Raji (cell line): ENCODE results near the gene ZNF277.

Source experiments
- POLR2A ChIP-seq: IDR thresholded peaks from 2 replicates; pipeline ENCODE4 v1.6.1; 2011; ENCODE audit warnings: low read depth, low read length, control low read depth; ENCODE audit not compliant: insufficient read depth

ZNF277 gene

GRCh38 chr7:112220877-112221434 lies 14.5 kb downstream of the ZNF277 start:
- TF ChIP-seq POLR2A = no peak

DNA sequence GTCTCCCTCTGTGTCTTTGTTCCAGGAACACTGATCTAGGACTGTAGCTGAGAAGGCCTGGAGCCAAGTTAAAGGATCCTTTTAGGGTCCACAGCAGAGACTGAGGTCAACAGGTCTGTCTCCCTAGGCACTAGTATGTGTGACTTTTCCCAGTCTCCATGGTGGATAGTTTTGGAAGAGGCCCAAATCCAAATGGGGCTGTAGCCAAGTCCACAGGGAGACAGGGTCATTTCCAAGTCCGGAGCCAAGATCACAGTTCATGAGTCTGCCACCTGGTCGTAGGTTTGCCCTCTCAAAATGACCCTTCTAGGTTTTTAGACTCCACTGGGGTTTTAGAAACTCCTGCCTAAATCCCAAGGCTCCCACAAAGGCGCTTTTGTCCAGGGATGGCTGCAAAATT lies 16.8 kb downstream of the ZNF277 start:
- no peak for TF ChIP-seq POLR2A

DNA sequence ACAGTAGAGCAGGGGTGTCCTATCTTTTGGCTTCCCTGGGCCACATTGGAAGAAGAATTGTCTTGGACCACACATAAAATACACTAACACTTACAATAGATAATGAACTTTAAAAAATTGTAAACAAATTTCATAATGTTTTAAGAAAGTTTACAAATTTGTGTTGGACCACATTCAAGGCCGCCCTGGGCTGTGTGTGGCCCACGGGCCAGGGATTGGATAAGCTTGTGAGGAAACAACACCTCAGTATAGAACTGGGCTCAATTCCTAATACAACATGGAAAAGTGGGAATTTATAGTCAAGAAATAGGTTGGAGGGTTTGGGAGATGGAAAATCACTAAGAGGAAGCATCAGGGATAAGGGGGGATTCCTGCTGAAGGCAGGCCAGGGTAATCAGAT lies 17.7 kb downstream of the ZNF277 start:
- no peak for TF ChIP-seq POLR2A

DNA sequence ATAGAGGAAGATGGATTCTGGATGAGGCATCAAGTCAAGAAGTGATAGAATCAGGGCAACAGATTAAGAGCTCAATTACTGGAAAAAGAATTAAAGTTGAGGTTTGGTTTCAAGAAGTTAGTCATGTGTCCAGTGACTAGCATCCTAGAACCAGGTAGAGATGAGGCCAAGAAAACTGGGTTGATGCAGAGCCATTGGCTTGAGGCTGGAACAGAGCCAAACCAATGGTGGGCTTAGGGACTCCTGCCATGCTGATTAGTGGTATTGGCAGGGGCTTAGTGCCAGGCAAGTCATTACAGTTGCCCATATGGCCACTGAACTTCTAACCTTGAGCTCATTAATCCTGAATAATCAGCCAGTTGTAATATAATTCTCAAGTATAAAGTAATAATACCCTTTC lies 18.5 kb downstream of the ZNF277 start:
- no peak for TF ChIP-seq POLR2A

GRCh38 chr7:112226701-112227276 lies 20.3 kb downstream of the ZNF277 start:
- TF ChIP-seq POLR2A = no peak

DNA sequence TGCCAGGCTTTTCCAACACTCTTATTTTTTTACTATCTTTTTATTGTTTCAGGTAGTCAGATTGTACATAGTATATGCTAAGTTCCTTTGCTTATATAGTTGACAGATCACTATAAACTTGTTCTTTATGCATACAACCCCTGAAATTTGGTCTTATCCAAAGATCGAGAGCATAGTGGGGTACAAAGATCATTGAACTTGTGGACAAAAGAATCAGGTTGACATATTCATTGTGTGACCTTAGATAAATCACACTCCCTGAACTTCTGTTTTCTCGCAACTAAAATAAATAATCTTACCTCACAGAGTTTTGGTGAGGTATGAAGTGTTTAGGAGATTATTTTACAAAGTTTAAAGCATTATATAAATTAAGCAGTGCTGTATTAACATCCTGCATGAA lies 22.1 kb downstream of the ZNF277 start:
- TF ChIP-seq POLR2A = no peak

DNA sequence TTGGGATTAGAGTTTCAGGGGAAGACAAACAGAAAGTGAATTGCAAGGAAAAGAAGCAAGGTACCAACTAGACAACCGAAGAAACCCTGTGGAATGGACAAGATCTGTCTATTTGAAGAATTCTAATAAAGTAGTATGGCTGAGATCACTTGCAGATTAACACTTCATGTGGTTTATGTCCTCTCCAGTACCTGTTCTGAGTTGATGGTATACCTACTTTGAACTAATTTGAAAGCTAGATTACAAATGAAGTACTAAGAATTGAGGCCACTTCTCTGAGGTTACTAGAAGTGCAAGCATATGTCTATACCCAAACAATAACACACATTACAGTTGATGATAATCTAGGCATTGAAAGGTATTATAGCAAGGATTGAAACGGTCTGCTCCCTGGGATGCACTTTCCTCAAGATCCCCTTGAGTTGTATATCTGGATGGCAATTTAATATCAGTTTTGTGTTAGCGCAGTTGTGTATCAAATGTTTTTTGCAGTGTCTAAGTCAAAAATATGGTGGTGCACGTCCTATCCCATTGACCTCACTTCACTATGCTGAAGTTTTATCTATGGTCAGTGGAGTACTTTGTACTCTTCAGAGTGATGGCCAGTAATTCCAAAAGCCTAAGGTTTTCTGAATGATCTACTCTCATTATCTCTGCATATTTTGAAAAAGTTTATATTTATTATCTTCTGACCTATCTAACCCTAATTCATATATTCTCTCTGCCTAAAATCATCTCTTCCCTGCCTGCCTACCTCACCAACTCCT lies 25.9 kb downstream of the ZNF277 start:
- TF ChIP-seq POLR2A = no peak

DNA sequence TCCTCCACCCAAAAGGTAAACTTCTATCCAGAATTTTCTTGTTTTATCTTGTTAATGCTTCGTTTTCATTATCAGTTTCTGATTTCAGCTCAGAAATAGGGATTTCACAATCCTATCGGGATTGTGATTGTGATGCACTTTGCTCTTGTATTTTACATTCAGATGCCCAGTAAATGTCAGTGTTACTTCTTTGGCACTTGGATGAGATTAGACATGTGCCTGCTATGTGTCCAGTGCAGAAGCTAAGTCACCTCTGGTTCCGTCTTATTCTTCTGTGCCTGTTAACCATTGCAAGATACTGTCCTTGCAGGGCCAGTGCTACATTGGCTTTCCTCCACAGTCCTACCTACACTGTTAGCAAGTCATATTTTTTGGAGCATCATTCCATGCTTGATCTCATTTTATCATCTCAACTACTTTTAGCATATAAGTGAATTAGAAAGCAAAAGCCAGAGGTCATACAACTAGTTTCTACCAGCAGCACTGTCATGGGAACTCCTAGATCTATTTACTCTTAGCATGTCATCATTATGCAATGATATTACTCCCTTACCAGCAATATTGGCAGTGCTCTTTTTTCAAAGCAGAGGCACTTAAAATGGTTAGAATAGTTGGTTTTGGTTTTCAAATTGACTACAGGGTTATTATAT lies 26.7 kb downstream of the ZNF277 start:
- no peak for TF ChIP-seq POLR2A

GRCh38 chr7:112234147-112234546 lies 27.7 kb downstream of the ZNF277 start:
- TF ChIP-seq POLR2A = no peak

DNA sequence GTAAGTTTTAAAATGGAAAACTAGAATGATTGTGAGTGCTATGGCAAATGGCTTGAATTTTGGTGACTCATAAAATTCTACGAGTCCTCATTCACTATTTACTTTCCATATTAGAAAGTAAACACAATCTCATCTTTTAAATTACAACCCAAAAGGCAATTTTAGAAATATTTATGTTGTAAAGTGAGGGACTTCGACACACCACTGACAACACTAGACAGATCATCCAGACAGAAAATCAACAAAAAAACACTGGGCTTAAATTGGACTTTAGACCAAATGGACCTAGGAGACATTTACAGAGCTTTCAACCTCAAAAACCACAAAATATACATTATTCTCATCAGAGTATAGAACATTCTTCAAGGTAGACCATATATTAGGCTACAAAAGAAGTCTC lies 30.1 kb downstream of the ZNF277 start:
- no peak for TF ChIP-seq POLR2A

DNA sequence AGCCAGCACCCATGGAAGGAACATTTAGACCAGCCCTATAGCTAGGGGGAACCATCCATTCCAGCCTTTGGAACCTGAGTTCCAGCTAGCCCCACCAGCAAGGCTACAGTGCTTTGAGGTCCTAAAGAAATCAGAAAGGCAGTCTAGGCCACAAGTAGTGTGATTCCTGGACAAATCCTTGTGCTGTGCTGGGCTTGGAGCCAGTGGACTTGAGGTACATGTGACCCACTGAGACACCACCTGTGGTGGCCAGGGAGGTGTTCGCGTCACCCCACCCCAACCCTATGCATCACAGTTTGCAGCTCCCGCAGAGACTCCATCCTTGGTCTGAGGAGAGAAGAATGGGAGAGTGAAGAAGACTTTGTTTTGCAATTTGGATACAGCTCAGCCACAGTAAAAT lies 31.8 kb downstream of the ZNF277 start:
- no peak for TF ChIP-seq POLR2A

- no peak for TF ChIP-seq POLR2A
These were observed 32.5 kb downstream of the ZNF277 start for GRCh38 chr7:112238852-112239610.

- no peak for TF ChIP-seq POLR2A
These were observed 42.1 kb downstream of the ZNF277 start for GRCh38 chr7:112248598-112248997.

DNA sequence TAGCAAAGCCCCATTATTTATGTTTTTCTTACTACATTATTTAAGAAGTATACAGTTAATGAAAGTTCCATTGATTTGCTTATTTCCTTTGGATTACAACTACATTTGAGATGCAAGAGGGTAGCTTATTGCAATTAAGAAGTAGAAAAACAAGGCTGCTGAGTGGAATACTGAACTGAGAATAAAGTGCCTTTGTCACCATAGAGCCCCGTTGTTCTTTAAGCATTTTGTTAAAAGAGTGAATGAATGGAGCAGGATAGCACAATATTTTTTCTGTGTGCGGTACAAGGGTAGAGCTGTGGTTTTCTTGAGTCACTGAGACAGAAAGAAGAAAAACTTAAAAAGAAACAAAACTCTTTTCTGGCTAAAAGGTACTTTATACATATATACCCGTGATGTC lies 45.6 kb downstream of the ZNF277 start:
- no peak for TF ChIP-seq POLR2A

GRCh38 chr7:112252691-112253090 lies 46.2 kb downstream of the ZNF277 start:
- TF ChIP-seq POLR2A = no peak
